Right cardiac atrium (tissue), 5 donors: ENCODE measurements around the gene CRYL1. TPM values are rescaled to one million over a fixed set of nuclear protein-coding genes. Genes with fewer than 3 reads are reported as not detected.
A peak's percentile ranks its signal among the peaks of the same experiment; 100 is the strongest.

Experiments used
- ATAC-seq, 2 donors: fragments of 200-7000 bp; cut with Tn5 transposase; one replicate each; pipeline versions ENCODE4 v1.8.0 to v1.9.1; 2020; ENCODE audit warnings: moderate library complexity in 2 of 2, mild to moderate bottlenecking in 1 of 2
- DNase-seq, 3 donors: peaks; one replicate each; pipeline ENCODE4 v3.0.0-alpha.2; 2020
- H3K27ac ChIP-seq: one replicate; pipeline ENCODE4 v1.5.1; 2013; ENCODE audit warnings: mild to moderate bottlenecking, low read length, control low read depth, moderate library complexity
- H3K27me3 ChIP-seq: one replicate; pipeline ENCODE4 v1.6.1; 2013; ENCODE audit not compliant: control insufficient read depth, insufficient read depth
- H3K4me1 ChIP-seq: one replicate; pipeline ENCODE4 v1.6.1; 2013; ENCODE audit warnings: low read length; ENCODE audit not compliant: control insufficient read depth, insufficient read depth
- H3K4me3 ChIP-seq: one replicate; pipeline ENCODE4 v1.5.1; 2013; ENCODE audit warnings: low read length, control low read depth
- H3K9me3 ChIP-seq: one replicate; pipeline ENCODE4 v1.6.1; 2013; ENCODE audit warnings: low read length; ENCODE audit not compliant: control insufficient read depth
- WGBS: extraction: QIAGEN DNeasy Blood & Tissue Kit; methylation state at CpG from one replicate; pipeline ENCODE4 v1.1.7; 2013; 5-methylcytosine and 5-hydroxymethylcytosine counted together
- intact Hi-C, 4 donors: fragments of 100-400 bp; cut with DNase I; formaldehyde crosslinking; loops; one replicate each; pipeline versions ENCODE4 v1.11.0 to v1.14.0; 2022 to 2023
- polyA plus RNA-seq: library from polyadenylated mRNA; stranded (reverse); fragments of 200-250 nt; gene quantifications from one replicate; pipeline ENCODE4 v1.2.3, GENCODE V29; 2013
- total RNA-seq, 4 donors: library from RNA; stranded (reverse); fragmentation: NEBNext Ultra II Directional; extraction: Animal tissue kit (Norgen Biotek cat#: 25700); gene quantifications; one replicate each; pipeline ENCODE4 v1.2.1, GENCODE V29; 2021
- donor health status: healthy with polysubstance abuse.
- donor health status: DM: no; HTN: yes; CAD: no.
- donor health status: DM: no; HTN: no; CAD: no.
- donor health status: DM: no; HTN: yes; CAD: no; lungs with severe emphysema.
- donor health status: DM: yes; HTN: yes; CAD: no.

Gene CRYL1
- total and polyA plus RNA-seq, 5 donors = 29.3 to 41.8 (median 33.1) TPM

DNA sequence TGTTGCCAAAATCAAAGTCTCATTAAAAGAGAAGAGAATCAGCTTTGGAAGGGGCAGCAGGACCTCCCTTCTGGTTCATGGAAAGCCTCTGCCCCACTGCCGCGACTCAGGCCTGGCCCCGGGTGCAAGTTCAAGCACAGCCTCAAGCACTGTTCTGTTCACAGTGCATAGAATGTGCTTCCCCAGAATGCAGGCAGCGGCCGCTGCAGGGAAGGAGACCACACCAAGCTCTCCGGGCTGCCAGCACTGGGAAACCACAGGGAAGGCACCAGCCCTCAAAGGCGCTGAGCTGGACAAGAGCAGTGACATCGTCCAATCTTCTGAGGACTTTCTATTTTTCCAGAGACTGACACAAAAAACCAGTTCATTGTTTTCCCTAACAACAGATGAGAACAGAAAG is 55.5 kb downstream of the CRYL1 start:
- DNase-seq = peak in 1 of 3 donors; percentile 38
- 94% methylated on average over 8 of the region's 8 CpGs for WGBS
- Histone ChIP-seq H3K4me3 (no peak overlapping the region), H3K27ac (no peak overlapping the region), H3K9me3 (no peaks in the 10 kb centered on the region), H3K27me3 (no peaks in the 10 kb centered on the region), H3K4me1 (no peaks in the 10 kb centered on the region)
- ATAC-seq = no peak
- intact Hi-C loops = no loop called here

DNA sequence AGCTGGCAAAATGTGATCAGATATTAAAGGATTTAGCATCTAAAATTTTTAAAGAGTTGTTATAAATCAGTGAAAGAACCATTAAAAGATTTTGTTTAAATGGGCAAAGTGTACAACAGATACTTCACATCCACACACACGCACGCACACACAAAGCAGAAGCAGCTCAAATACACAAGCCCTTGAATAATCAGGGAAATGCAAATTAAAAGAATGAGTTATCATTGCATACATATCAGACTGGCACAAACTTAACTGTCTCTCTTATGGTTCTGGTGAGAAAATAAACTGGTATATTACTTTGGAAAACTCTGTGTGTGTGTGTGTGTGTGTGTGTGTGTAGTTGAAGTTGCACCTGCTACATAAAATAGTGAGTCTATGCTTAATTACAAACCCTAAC is 59.3 kb downstream of the CRYL1 start:
- H3K27ac ChIP-seq = no peak overlapping the region
- H3K4me1 ChIP-seq = peaks cover 2% of the 10 kb centered on the region
- H3K27me3 ChIP-seq = no peaks in the 10 kb centered on the region
- intact Hi-C loops = no loop called here
- 91% methylated on average over 2 of the region's 2 CpGs for WGBS
- H3K9me3 ChIP-seq = no peaks in the 10 kb centered on the region
- no peak for ATAC-seq
- no peak overlapping the region for H3K4me3 ChIP-seq
- DNase-seq = no peak

- ATAC-seq = peak in 1 of 2 donors; percentile 26
- intact Hi-C loops = no loop called here
- Histone ChIP-seq H3K4me3 (peak overlapping the region; percentile 11), H3K9me3 (no peaks in the 10 kb centered on the region), H3K4me1 (peaks cover 2% of the 10 kb centered on the region), H3K27me3 (no peaks in the 10 kb centered on the region), H3K27ac (peak overlapping the region; percentile 43)
- no peak for DNase-seq
- 33% methylated on average over 6 of the region's 6 CpGs for WGBS
Observed at GRCh38 chr13:20465218-20465879, 60.3 kb downstream of the CRYL1 start.

DNA sequence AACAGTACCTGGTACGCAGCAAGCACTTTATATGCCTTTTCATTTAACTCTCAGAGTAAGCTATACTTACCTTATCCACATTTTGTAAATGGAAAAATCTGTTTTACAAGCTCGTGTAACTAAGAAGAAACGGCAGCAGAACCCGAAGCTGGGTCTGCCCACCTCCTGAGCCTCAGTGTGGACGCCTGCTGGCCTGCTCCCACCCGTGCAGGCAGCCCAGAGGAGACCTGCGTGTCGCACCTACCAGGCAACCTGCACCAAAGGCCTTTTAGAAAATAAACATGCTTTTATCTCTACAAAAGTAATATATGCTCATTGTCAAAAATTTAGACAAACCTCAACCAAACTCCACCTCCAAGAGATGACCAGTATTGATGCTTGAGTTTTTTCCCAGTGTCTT is 62.7 kb downstream of the CRYL1 start:
- ATAC-seq (peak in 1 of 2 donors; percentile 47), DNase-seq (no peak)
- 63% methylated on average over 8 of the region's 8 CpGs for WGBS
- H3K27ac ChIP-seq = peak overlapping the region; percentile 56
- H3K4me1 ChIP-seq = peaks cover 2% of the 10 kb centered on the region
- intact Hi-C loops = no loop called here
- H3K9me3 ChIP-seq = no peaks in the 10 kb centered on the region
- H3K4me3 ChIP-seq = no peak overlapping the region
- H3K27me3 ChIP-seq = no peaks in the 10 kb centered on the region

DNA sequence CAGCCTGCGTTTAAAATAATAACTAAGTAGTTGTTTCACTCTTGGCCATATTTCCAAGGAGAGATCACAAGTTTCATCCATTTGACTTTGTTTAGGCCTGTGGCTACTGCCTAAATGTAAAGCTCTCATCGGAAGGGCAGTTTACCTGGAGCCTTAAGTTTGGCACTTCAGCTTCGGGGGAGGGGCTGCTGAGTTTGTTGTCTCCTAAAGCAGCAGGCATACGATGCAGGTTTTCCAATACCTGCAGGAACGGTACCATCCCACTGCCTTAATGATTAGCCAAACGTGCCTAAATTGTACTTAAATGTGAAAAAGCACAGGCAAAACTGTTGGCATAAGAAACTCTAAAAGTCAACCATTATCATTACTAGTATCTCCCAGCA is 63.1 kb downstream of the CRYL1 start:
- Histone ChIP-seq H3K9me3 (no peaks in the 10 kb centered on the region), H3K27ac (peak overlapping the region; percentile 43), H3K4me3 (no peak overlapping the region), H3K4me1 (peaks cover 4% of the 10 kb centered on the region), H3K27me3 (no peaks in the 10 kb centered on the region)
- no peak for DNase-seq
- ATAC-seq = no peak
- intact Hi-C loops = no loop called here
- WGBS = 57% methylated on average over 6 of the region's 6 CpGs

DNA sequence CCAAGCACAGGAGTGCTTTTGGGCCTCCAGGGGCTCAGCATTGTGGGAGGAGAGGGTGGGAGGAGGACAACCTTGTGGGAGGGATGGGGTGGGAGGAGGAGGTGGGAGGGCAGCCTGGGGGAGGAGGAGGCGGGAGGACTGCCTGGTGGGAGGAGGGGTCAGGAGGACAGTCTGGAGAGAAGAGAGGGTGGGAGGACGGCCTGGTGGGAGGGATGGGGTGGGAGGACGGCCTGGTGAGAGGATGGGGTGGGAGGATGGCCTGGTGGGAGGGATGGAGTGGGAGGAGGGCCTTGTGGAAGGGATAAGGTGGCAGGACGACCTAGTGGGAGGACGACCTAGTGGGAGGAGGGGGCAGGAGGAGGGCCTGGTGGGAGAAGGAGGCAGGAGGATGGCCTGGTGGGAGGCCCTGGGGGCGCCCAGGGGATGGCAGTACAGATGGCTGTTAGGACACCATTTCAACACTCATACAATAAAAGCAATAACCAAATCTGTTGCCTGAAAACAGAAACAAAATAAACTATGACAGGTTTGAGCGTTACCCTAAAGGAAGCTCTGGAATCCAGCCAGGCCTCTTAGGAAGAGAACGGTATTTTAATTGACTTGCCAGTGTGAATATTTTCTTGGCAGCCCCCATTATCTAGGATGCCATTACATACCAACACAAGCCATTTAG is 63.7 kb downstream of the CRYL1 start:
- Histone ChIP-seq H3K27me3 (no peaks in the 10 kb centered on the region), H3K9me3 (no peaks in the 10 kb centered on the region), H3K4me1 (peaks cover 4% of the 10 kb centered on the region), H3K4me3 (no peak overlapping the region), H3K27ac (peak overlapping the region; percentile 54)
- ATAC-seq (peak; percentile 75 to 82), DNase-seq (peak in 1 of 3 donors; percentile 66)
- intact Hi-C loops = no loop called here
- WGBS = 46% methylated on average over 8 of the region's 8 CpGs

- intact Hi-C loops = no loop called here
- H3K9me3 ChIP-seq = no peaks in the 10 kb centered on the region
- H3K4me1 ChIP-seq = peaks cover 9% of the 10 kb centered on the region
- ATAC-seq = peak; percentile 9 to 42
- no peak for DNase-seq
- no peaks in the 10 kb centered on the region for H3K27me3 ChIP-seq
- H3K4me3 ChIP-seq = no peak overlapping the region
- WGBS = 48% methylated on average over 2 of the region's 2 CpGs
- H3K27ac ChIP-seq = peak overlapping the region; percentile 50
Observed at GRCh38 chr13:20461481-20461859, 64.2 kb downstream of the CRYL1 start.

GRCh38 chr13:20460761-20461160 is 64.9 kb downstream of the CRYL1 start:
- Histone ChIP-seq H3K27me3 (no peaks in the 10 kb centered on the region), H3K9me3 (no peaks in the 10 kb centered on the region), H3K27ac (peak overlapping the region; percentile 6), H3K4me3 (no peak overlapping the region), H3K4me1 (peaks cover 9% of the 10 kb centered on the region)
- intact Hi-C loops = no loop called here
- DNase-seq = no peak
- 84% methylated on average over 11 of the region's 11 CpGs for WGBS
- no peak for ATAC-seq

GRCh38 chr13:20457670-20458069 is 68.0 kb downstream of the CRYL1 start:
- peaks cover 7% of the 10 kb centered on the region for H3K4me1 ChIP-seq
- H3K4me3 ChIP-seq = no peak overlapping the region
- WGBS = 47% methylated on average over 6 of the region's 6 CpGs
- no peaks in the 10 kb centered on the region for H3K9me3 ChIP-seq
- ATAC-seq (no peak), DNase-seq (no peak)
- no peaks in the 10 kb centered on the region for H3K27me3 ChIP-seq
- H3K27ac ChIP-seq = peak overlapping the region; percentile 42
- intact Hi-C loops = no loop called here

DNA sequence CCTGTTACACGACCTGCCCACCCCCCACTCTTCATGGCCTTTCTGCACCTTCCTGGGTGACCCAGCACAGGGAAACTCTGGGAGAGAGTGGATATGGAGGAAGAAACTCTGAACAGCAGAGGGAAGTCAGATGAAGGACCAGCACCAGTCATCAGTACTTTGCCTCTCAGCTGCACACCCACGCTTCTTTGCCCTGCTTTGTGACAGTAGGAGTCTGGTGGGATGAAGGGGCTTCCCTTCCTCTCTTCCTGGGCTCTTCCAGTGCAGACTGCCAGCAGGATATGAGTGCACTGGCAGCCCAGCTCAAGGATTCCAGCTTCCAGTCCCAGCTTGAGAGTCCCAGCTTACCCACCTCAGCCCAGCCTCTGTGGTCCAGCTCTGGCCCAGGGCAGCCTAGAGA is 68.9 kb downstream of the CRYL1 start:
- no peak overlapping the region for H3K4me3 ChIP-seq
- H3K4me1 ChIP-seq = peaks cover 7% of the 10 kb centered on the region
- no peak overlapping the region for H3K27ac ChIP-seq
- 80% methylated on average over 2 of the region's 2 CpGs for WGBS
- ATAC-seq (no peak), DNase-seq (no peak)
- intact Hi-C loops = no loop called here
- no peaks in the 10 kb centered on the region for H3K27me3 ChIP-seq
- H3K9me3 ChIP-seq = no peaks in the 10 kb centered on the region

- Histone ChIP-seq H3K4me3 (no peak overlapping the region), H3K9me3 (no peaks in the 10 kb centered on the region), H3K4me1 (peaks cover 1% of the 10 kb centered on the region), H3K27ac (no peak overlapping the region), H3K27me3 (no peaks in the 10 kb centered on the region)
- no peak for ATAC-seq
- no peak for DNase-seq
- intact Hi-C loops = no loop called here
Observed at GRCh38 chr13:20451397-20451796, 74.3 kb downstream of the CRYL1 start.
